Measurements from ENCODE around the gene MMRN2.
"Not testable (repeated sequence)": the region's sequence is repeated elsewhere in the genome, so short reads cannot be mapped to it uniquely, and the experiment has no call there.

Gene MMRN2

GRCh38 chr10:86936661-86937501 lies 20.5 kb downstream of the MMRN2 start:
- no peak for DNase-seq (ENCODE audit: low read depth)
- TF ChIP-seq, protein P1, sequence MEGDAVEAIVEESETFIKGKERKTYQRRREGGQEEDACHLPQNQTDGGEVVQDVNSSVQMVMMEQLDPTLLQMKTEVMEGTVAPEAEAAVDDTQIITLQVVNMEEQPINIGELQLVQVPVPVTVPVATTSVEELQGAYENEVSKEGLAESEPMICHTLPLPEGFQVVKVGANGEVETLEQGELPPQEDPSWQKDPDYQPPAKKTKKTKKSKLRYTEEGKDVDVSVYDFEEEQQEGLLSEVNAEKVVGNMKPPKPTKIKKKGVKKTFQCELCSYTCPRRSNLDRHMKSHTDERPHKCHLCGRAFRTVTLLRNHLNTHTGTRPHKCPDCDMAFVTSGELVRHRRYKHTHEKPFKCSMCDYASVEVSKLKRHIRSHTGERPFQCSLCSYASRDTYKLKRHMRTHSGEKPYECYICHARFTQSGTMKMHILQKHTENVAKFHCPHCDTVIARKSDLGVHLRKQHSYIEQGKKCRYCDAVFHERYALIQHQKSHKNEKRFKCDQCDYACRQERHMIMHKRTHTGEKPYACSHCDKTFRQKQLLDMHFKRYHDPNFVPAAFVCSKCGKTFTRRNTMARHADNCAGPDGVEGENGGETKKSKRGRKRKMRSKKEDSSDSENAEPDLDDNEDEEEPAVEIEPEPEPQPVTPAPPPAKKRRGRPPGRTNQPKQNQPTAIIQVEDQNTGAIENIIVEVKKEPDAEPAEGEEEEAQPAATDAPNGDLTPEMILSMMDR (IDR thresholded peaks at IDR 0.05; ENCODE audit: low read depth, low read length, missing control alignments) = no peak
- H3K4me3 ChIP-seq (ENCODE audit: low read depth, low read length) = no peak overlapping the region

- not testable (repeated sequence) for DNase-seq (ENCODE audit: low read depth); H3K4me3 ChIP-seq (ENCODE audit: low read depth, low read length)
Observed at GRCh38 chr10:86934162-86934711, 23.2 kb downstream of the MMRN2 start.

GRCh38 chr10:86932674-86933073 lies 24.7 kb downstream of the MMRN2 start:
- TF ChIP-seq, protein P1 (IDR thresholded peaks at IDR 0.05; ENCODE audit: low read depth, low read length, missing control alignments) = no peak
- no peak overlapping the region for H3K4me3 ChIP-seq (ENCODE audit: low read depth, low read length)
- DNase-seq (ENCODE audit: low read depth) = no peak

- no peak for DNase-seq (ENCODE audit: low read depth)
- TF ChIP-seq, protein P1 (IDR thresholded peaks at IDR 0.05; ENCODE audit: low read depth, low read length, missing control alignments) = no peak
Observed at GRCh38 chr10:86931872-86932271, 25.5 kb downstream of the MMRN2 start.

DNA sequence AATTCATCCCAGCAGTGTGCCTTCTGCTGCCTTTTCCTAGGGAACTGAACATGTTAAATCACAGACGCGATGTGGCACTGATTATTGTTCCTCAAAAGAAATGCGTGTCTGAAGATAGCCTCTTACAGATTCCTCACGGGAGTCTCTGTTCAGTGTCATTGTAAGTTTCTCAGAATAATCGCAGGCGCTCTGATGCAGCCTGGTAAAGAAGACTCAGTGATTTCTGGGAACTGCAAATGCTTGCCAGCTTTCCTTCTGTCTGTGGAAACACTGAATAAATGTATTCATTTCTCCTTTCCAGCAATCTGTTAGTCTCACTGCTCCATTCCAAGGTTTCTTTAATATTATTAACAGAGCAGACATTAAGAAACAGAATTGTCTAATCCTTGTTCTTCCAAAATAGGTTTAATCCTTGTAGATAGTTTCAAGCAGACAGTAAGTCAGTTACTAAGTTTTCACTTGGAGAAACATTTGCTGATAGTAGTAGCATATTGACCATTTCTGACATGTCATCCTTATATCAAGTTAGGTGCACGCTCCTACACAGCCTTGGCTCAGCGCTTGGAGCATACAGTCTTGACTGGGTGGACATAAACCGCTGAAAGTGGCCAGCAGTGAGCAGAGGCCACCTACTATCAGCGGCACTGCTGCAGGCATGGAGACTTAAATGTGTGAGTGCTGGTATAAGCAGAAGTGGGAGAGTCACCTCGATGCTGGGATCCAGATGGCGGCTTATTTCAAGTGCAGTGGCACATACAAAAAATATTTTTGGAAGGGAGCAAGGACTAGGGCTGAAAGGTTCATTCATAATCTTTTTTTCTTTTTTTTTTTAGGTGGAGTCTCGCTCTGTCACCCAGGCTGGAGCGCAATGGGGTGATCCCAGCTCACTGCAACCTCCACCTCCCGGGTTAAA lies 27.7 kb downstream of the MMRN2 start:
- TF ChIP-seq, protein P1 (IDR thresholded peaks at IDR 0.05; ENCODE audit: low read depth, low read length, missing control alignments) = no peak

More at GRCh38 chr10:86931872-86932271, 25.5 kb downstream of the MMRN2 start:
- no peak overlapping the region for H3K4me3 ChIP-seq (ENCODE audit: low read depth, low read length)

DNA sequence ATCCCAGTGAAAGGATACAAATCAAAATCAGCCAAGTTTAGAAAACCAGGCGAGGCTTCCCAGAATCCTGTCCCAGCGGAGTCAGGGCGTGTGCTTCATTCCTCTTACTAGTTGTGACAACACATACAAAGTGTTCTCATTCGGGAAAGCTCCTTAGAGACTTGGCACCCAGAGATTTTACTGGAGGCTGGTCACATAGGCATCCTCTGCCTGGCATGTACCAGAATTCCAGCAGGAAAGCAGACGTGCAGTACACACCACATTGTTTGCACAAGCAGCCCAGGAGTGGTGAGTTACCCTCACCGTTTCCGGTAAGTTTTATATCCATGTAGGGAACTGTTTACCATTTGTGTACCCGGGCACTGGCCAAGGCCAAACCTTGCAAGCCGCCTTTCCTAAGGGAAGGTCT lies 34.9 kb downstream of the MMRN2 start:
- no peak overlapping the region for H3K4me3 ChIP-seq (ENCODE audit: low read depth, low read length)
- no peak for DNase-seq (ENCODE audit: low read depth)
- TF ChIP-seq, protein P1 (IDR thresholded peaks at IDR 0.05; ENCODE audit: low read depth, low read length, missing control alignments) = no peak

More for the DNA sequence above, 27.7 kb downstream of the MMRN2 start:
- DNase-seq (ENCODE audit: low read depth) = no peak
- H3K4me3 ChIP-seq (ENCODE audit: low read depth, low read length) = no peak overlapping the region

DNA sequence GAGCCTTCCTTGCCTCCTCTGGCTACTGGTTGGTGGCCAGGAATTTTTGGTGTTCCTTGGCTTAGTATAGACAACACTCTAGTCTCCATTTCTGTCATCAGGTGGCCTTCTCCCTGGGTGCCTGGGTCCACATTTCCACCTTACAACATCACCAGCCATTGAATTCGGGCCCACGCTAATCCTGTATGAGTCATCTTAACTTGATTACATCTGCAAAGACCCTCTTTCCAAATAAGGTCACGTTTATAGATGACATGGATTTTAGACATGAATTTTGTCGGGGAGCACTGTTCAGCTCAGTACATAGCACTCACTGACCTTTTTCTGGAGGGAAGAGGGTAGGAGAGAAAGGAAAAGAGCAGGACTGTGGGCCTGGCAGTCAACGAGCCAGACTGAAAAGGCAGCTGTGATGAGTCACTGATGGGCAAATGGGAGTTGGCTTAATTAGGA lies 39.4 kb downstream of the MMRN2 start:
- TF ChIP-seq, protein P1 (IDR thresholded peaks at IDR 0.05; ENCODE audit: low read depth, low read length, missing control alignments) = no peak
- no peak overlapping the region for H3K4me3 ChIP-seq (ENCODE audit: low read depth, low read length)
- DNase-seq (ENCODE audit: low read depth) = no peak

Data from GM12864 (cell line).